Measurements from ENCODE around the gene HAAO. TPM values are rescaled to one million over a fixed set of nuclear protein-coding genes. Genes with fewer than 3 reads are reported as not detected.

Gene HAAO
- total RNA-seq, 6 experiments from 2014 or later: 60.7 to 187 (median 114) TPM

DNA sequence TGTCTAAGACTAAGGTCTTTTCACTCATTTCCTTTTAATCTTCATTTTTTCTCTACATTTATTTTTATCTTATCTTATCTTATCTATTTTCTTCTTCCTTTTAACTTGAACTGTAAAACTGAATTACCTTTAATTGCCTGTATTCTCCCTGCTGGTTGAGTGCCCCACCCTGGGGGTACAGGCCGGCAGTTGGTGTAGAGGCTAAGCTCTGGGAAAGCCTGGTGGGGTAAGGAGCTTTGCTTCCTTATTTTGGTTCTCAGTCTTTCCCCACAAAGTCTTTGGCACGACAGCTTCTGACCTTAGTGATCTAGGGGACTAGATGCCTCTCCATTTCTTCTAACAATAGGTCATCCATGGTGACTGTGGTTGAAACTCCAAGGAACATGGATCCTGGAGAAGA is 26.8 kb upstream of the HAAO start:
- no peak for ATAC-seq
- intact Hi-C loops (cut with DNase I): no loop called here

DNA sequence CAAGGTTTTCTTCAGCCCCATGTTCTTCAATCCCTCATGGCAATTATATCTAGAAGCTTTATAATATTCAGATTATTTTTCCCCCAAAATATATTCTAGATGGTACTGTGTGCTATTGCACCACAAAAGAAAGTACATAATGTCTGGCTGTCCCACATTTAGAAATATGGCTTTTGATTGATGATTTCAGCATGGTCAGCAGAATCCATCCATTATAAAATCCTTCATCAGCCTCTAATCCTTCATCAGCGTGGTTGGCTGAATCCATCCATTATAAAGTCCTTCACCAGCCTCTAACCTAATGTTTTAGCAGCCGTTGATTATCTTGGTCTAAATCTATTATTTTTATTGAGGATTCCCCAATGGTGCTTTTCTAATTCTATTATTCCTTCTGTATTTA is 23.3 kb upstream of the HAAO start:
- WGBS (ENCODE audit: insufficient coverage, low coverage, low lambda C conversion rate, missing lambda C conversion rate): 49% methylated on average over 2 of the region's 2 CpGs
- ATAC-seq: no peak
- intact Hi-C loops (cut with DNase I): no loop called here
- H3K4me3 ChIP-seq: no peak overlapping the region
- no peaks in the 10 kb centered on the region for H3K27me3 ChIP-seq
- no peaks in the 10 kb centered on the region for H3K36me3 ChIP-seq
- H3K4me1 ChIP-seq: peaks cover 0 to 5% (median 0%) of the 10 kb centered on the region in 4 donors
- no peak for TF ChIP-seq POLR2A (IDR thresholded peaks at IDR 0.05)
- TF ChIP-seq, protein P1, sequence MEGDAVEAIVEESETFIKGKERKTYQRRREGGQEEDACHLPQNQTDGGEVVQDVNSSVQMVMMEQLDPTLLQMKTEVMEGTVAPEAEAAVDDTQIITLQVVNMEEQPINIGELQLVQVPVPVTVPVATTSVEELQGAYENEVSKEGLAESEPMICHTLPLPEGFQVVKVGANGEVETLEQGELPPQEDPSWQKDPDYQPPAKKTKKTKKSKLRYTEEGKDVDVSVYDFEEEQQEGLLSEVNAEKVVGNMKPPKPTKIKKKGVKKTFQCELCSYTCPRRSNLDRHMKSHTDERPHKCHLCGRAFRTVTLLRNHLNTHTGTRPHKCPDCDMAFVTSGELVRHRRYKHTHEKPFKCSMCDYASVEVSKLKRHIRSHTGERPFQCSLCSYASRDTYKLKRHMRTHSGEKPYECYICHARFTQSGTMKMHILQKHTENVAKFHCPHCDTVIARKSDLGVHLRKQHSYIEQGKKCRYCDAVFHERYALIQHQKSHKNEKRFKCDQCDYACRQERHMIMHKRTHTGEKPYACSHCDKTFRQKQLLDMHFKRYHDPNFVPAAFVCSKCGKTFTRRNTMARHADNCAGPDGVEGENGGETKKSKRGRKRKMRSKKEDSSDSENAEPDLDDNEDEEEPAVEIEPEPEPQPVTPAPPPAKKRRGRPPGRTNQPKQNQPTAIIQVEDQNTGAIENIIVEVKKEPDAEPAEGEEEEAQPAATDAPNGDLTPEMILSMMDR (IDR thresholded peaks at IDR 0.05): no peak
- H3K27ac ChIP-seq: no peak overlapping the region
- DNase-seq: no peak
- H3K9me3 ChIP-seq: no peaks in the 10 kb centered on the region

More for the DNA sequence above, 26.8 kb upstream of the HAAO start:
- Histone ChIP-seq H3K9me3 (no peaks in the 10 kb centered on the region), H3K27ac (no peak overlapping the region), H3K4me3 (no peak overlapping the region), H3K36me3 (no peaks in the 10 kb centered on the region), H3K4me1 (no peaks in the 10 kb centered on the region), H3K27me3 (no peaks in the 10 kb centered on the region)
- DNase-seq: no peak
- no peak for TF ChIP-seq POLR2A (IDR thresholded peaks at IDR 0.05)
- TF ChIP-seq, protein P1 (IDR thresholded peaks at IDR 0.05): no peak
- 70% methylated on average over 2 of the region's 2 CpGs for WGBS (ENCODE audit: insufficient coverage, low coverage, low lambda C conversion rate, missing lambda C conversion rate)

DNA sequence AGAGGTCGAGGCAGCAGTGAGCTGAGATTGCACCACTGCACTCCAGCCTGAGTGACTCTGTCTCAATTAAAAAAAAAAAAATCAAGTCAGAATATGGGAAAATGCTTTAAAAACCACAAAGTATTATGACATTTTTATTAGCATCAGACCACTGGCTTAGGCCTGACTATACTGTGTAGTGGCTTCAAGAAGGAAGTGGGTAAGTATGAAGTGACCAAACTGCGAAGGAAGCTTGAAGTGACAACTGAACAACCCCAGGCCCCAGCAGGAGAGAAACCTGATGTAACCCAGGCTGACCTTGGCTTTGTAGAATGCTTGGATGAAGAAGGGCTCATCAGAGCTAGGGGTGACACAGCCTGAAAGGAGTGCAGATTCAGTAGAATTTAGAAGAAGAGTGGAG is 21.4 kb upstream of the HAAO start:
- intact Hi-C loops (cut with DNase I): no loop called here
- Histone ChIP-seq H3K36me3 (no peaks in the 10 kb centered on the region), H3K9me3 (no peaks in the 10 kb centered on the region), H3K4me1 (peaks cover 0 to 13% (median 4%) of the 10 kb centered on the region in 4 donors), H3K27me3 (no peaks in the 10 kb centered on the region), H3K4me3 (no peak overlapping the region), H3K27ac (no peak overlapping the region)
- DNase-seq (no peak), ATAC-seq (no peak)
- WGBS (ENCODE audit: insufficient coverage, low coverage, low lambda C conversion rate, missing lambda C conversion rate): 86% methylated on average over 2 of the region's 2 CpGs
- TF ChIP-seq, protein P1 (IDR thresholded peaks at IDR 0.05): no peak
- no peak for TF ChIP-seq POLR2A (IDR thresholded peaks at IDR 0.05)

DNA sequence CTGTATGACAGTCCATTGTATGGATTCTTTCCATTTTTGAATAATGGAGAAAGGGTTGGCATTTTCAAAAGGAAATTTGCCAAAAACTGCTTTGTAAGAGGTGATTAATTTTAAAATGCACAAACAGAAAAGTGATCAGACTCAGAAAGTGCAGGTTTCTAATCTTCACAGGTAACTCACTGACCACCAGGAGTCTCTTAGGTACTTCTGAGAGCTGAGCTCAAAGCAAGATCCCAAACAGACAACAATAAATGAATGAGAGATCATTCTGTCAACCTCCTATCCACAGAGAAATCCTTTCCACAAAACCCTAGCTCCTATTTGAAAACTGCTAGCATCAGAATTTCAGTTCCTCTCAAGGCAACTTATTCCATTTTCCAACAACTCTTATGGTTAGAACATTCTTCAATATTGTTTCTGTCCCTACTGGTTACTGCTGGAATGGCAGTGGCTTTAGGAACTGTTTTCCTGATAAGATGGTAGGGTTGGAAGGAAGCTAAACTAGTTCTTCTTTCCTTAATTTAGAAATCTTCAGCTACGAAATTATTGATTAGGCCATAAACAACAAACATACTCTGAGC is 20.6 kb upstream of the HAAO start:
- DNase-seq: no peak
- WGBS (ENCODE audit: insufficient coverage, low coverage, low lambda C conversion rate, missing lambda C conversion rate): 15% methylated on average over 1 of the region's 1 CpG

More for the DNA sequence above, 20.6 kb upstream of the HAAO start:
- no peak for ATAC-seq
- intact Hi-C loops (cut with DNase I): no loop called here
- Histone ChIP-seq H3K27ac (no peak overlapping the region), H3K9me3 (no peaks in the 10 kb centered on the region), H3K36me3 (no peaks in the 10 kb centered on the region), H3K4me1 (peaks cover 0 to 13% (median 4%) of the 10 kb centered on the region in 4 donors), H3K4me3 (no peak overlapping the region), H3K27me3 (no peaks in the 10 kb centered on the region)
- no peak for TF ChIP-seq POLR2A (IDR thresholded peaks at IDR 0.05)
- TF ChIP-seq, protein P1 (IDR thresholded peaks at IDR 0.05): peak; percentile 40 to 55 (median 48)

All from right lobe of liver (tissue), 6 donors.